Transverse colon (tissue), 4 donors: ENCODE data around the gene ST6GALNAC5. TPM values are rescaled to one million over a fixed set of nuclear protein-coding genes. Genes with fewer than 3 reads are reported as not detected.

Experiments
- DNase-seq: peaks from one replicate; pipeline ENCODE4 v3.0.0-alpha.2; 2019
- H3K27ac ChIP-seq, 4 donors: fragments of 200-600 bp; sonication (generic); 2 replicates each; pipeline ENCODE4 v1.5.1; 2016 to 2018; ENCODE audit warnings: inconsistent platforms in 4 of 4
- H3K27me3 ChIP-seq: fragments of 200-600 bp; sonication (generic); 2 replicates; pipeline ENCODE4 v1.5.1; 2017; ENCODE audit warnings: inconsistent platforms
- H3K36me3 ChIP-seq, 4 donors: fragments of 200-600 bp; sonication (generic); 2 replicates each; pipeline ENCODE4 v1.5.1; 2017 to 2019; ENCODE audit warnings: inconsistent platforms in 4 of 4
- H3K4me1 ChIP-seq, 4 donors: fragments of 200-600 bp; sonication (generic); 2 replicates each; pipeline ENCODE4 v1.5.1; 2017 to 2020; ENCODE audit warnings: inconsistent platforms in 4 of 4
- H3K4me3 ChIP-seq, 4 donors: fragments of 200-600 bp; sonication (generic); 1 replicate in 1 of 4; 2 replicates in 3 of 4; pipeline versions ENCODE4 v1.5.1 to v1.6.1; 2017 to 2019; ENCODE audit warnings: inconsistent platforms in 4 of 4
- H3K9me3 ChIP-seq, 2 donors: fragments of 200-600 bp; sonication (generic); 2 replicates each; pipeline ENCODE4 v1.5.1; 2017 to 2019; ENCODE audit warnings: inconsistent platforms in 2 of 2
- CTCF ChIP-seq, 5 experiments: fragments of 200-600 bp in 3 of 5; fragments of 450-650 bp in 2 of 5; sonication (generic) in 3 of 5; IDR thresholded peaks; 1 replicate in 2 of 5; 2 replicates in 3 of 5; pipeline ENCODE4 v1.5.1; 2016 to 2017; ENCODE audit warnings: antibody characterized with exemption in 5 of 5, inconsistent platforms in 3 of 5, mild to moderate bottlenecking in 2 of 5, moderate library complexity in 1 of 5
- EP300 ChIP-seq: sonication (generic); formaldehyde crosslinking; IDR thresholded peaks from one replicate; pipeline ENCODE4 v1.6.1; 2017; ENCODE audit warnings: antibody characterized with exemption, low read depth
- POLR2A ChIP-seq: fragments of 450-650 bp; IDR thresholded peaks from one replicate; pipeline ENCODE4 v1.6.1; 2016; ENCODE audit warnings: antibody characterized with exemption, mild to moderate bottlenecking, moderate library complexity
- POLR2AphosphoS5 ChIP-seq, 3 donors: sonication (generic); formaldehyde crosslinking; IDR thresholded peaks; one replicate each; pipeline ENCODE4 v1.6.1; 2016; ENCODE audit warnings: antibody characterized with exemption in 3 of 3
- whole genome bisulfite sequencing, 2 donors: methylation state at CpG; one replicate each; pipeline ENCODE4 v1.1.5; 2018; ENCODE audit warnings: low coverage in 1 of 2; 5-methylcytosine and 5-hydroxymethylcytosine counted together
- in situ Hi-C, 4 donors: fragments of 200-750 bp; cut with MboI; loops; one replicate each; pipeline versions ENCODE4 v1.15.0 to v1.15.1; 2017; ENCODE audit warnings: low sequenced_read_pairs in 3 of 4, low pct_ligation_motif_present in 1 of 4, low pct_unique_long_range_greater_than_20kb in 1 of 4
- intact Hi-C: fragments of 100-400 bp; cut with DNase I; formaldehyde crosslinking; loops from one replicate; pipeline ENCODE4 v1.15.1; 2023; ENCODE audit warnings: low total_unique reads
- total RNA-seq, 4 donors: library from RNA; depleted of rRNA; stranded (reverse); fragments of >200 nt; gene quantifications; one replicate each; pipeline ENCODE4 v1.1.0, GENCODE V29; 2016

Gene ST6GALNAC5
- total RNA-seq, 4 donors from 2014 or later, result 0.80 to 12.3 (median 1.9) TPM

- no peaks in the 10 kb centered on the region for H3K4me1 ChIP-seq
- WGBS, 2 donors, result 81 to 92% methylated on average over 1 of the region's 1 CpG
- intact Hi-C loops (no loop called here), in situ Hi-C loops (no loop called here)
- no peaks in the 10 kb centered on the region for H3K9me3 ChIP-seq
- H3K4me3 ChIP-seq, result no peak overlapping the region
- H3K27ac ChIP-seq, result no peak overlapping the region
- DNase-seq, result no peak
- H3K36me3 ChIP-seq, result no peaks in the 10 kb centered on the region
- H3K27me3 ChIP-seq, result no peaks in the 10 kb centered on the region
- TF ChIP-seq EP300 (no peak), POLR2AphosphoS5 (IDR thresholded peaks at IDR 0.05) (no peak), CTCF (IDR thresholded peaks at IDR 0.05) (no peak), POLR2A (no peak)
Measured at GRCh38 chr1:77018761-77019160, 151.5 kb downstream of the ST6GALNAC5 start.

DNA sequence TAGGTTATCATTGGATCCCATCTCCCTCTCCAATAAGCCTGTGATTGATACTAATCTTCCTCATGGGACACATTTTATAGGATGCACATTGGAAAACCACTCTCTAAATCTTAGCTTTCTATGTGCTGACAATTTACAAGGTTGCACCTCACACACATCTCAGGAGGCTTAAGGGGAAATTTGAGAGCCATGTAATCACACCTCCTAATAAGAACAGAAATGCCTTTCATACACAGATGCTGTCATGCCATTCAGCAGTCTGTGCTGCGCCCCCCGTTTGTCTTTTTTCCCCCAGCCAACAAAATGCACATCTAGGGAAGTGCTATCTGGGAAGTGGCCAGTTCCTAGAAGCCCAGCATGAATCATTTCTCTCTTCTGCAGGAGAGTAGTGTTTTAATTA, 154.5 kb downstream of the ST6GALNAC5 start:
- H3K9me3 ChIP-seq, result no peaks in the 10 kb centered on the region
- H3K27ac ChIP-seq, result no peak overlapping the region
- DNase-seq, result no peak
- 67% methylated on average over 2 of the region's 2 CpGs; no CpG with 5 or more reads in 1 of the 2 donors for WGBS, 2 donors
- intact Hi-C loops (no loop called here), in situ Hi-C loops (no loop called here)
- no peak for TF ChIP-seq POLR2AphosphoS5 (IDR thresholded peaks at IDR 0.05)
- no peak for TF ChIP-seq CTCF (IDR thresholded peaks at IDR 0.05)
- TF ChIP-seq POLR2A, result no peak
- TF ChIP-seq EP300, result no peak
- H3K4me3 ChIP-seq, result no peak overlapping the region
- no peaks in the 10 kb centered on the region for H3K36me3 ChIP-seq
- H3K4me1 ChIP-seq, result no peaks in the 10 kb centered on the region
- H3K27me3 ChIP-seq, result no peaks in the 10 kb centered on the region

GRCh38 chr1:77024500-77024899, 157.2 kb downstream of the ST6GALNAC5 start:
- Histone ChIP-seq H3K27me3 (no peaks in the 10 kb centered on the region), H3K4me3 (no peak overlapping the region), H3K4me1 (no peaks in the 10 kb centered on the region), H3K36me3 (no peaks in the 10 kb centered on the region), H3K27ac (no peak overlapping the region), H3K9me3 (no peaks in the 10 kb centered on the region)
- in situ Hi-C loops, result no loop called here
- 51% methylated on average over 4 of the region's 4 CpGs; no CpG with 5 or more reads in 1 of the 2 donors for WGBS, 2 donors
- intact Hi-C loops, result no loop called here
- TF ChIP-seq CTCF (IDR thresholded peaks at IDR 0.05), result no peak
- TF ChIP-seq EP300, result no peak
- DNase-seq, result no peak

GRCh38 chr1:77025599-77025998, 158.3 kb downstream of the ST6GALNAC5 start:
- 60 to 86% methylated on average over 1 to 5 of the region's 5 CpGs for WGBS, 2 donors
- in situ Hi-C loops, result no loop called here
- intact Hi-C loops, result no loop called here

More at GRCh38 chr1:77025599-77025998, 158.3 kb downstream of the ST6GALNAC5 start:
- DNase-seq, result no peak
- H3K36me3 ChIP-seq, result no peaks in the 10 kb centered on the region
- no peak for TF ChIP-seq POLR2A
- TF ChIP-seq EP300, result no peak
- TF ChIP-seq CTCF (IDR thresholded peaks at IDR 0.05), result no peak
- TF ChIP-seq POLR2AphosphoS5 (IDR thresholded peaks at IDR 0.05), result no peak
- H3K27me3 ChIP-seq, result no peaks in the 10 kb centered on the region
- H3K27ac ChIP-seq, result no peak overlapping the region
- no peak overlapping the region for H3K4me3 ChIP-seq
- H3K4me1 ChIP-seq, result no peaks in the 10 kb centered on the region
- no peaks in the 10 kb centered on the region for H3K9me3 ChIP-seq
